ENCODE results near the gene SLC12A7. TPM values are rescaled to one million over a fixed set of nuclear protein-coding genes. Genes with fewer than 3 reads are reported as not detected.

SLC12A7 gene
- total and polyA plus RNA-seq, 12 donors = 1.3 to 52.6 (median 24.4) TPM

- Histone ChIP-seq H3K36me3 (replicated peaks in 1 of 2) (no peaks in the 10 kb centered on the region), H3K4me1 (replicated peaks in 1 of 2) (no peaks in the 10 kb centered on the region), H3K9me3 (replicated peaks in 1 of 3) (no peaks in the 10 kb centered on the region), H3K27ac (no peak overlapping the region), H3K27me3 (no peaks in the 10 kb centered on the region), H3K4me3 (no peak overlapping the region)
- 83 to 87% (median 84%) methylated on average over 13 to 16 of the region's 16 CpGs for WGBS, 4 donors
- TF ChIP-seq CTCF (IDR thresholded peaks at IDR 0.05) = no peak
- no peak for TF ChIP-seq POLR2A (IDR thresholded peaks at IDR 0.05)
- DNase-seq = peak in 1 of 7 donors; percentile 4
- intact Hi-C loops (cut with DNase I) = no loop called here
Observed at GRCh38 chr5:1039210-1039548, 72.7 kb downstream of the SLC12A7 start.

- 74 to 88% (median 82%) methylated on average over 16 to 28 of the region's 28 CpGs for WGBS, 4 donors
- H3K36me3 ChIP-seq (replicated peaks in 1 of 2) = no peaks in the 10 kb centered on the region
- TF ChIP-seq POLR2A (IDR thresholded peaks at IDR 0.05) = no peak
- no peak for TF ChIP-seq CTCF (IDR thresholded peaks at IDR 0.05)
- no peaks in the 10 kb centered on the region for H3K27me3 ChIP-seq
- intact Hi-C loops (cut with DNase I) = no loop called here
- no peaks in the 10 kb centered on the region for H3K9me3 ChIP-seq (replicated peaks in 1 of 3)
- no peak overlapping the region for H3K4me3 ChIP-seq
- DNase-seq = peak in 1 of 7 donors; percentile 9
- H3K4me1 ChIP-seq (replicated peaks in 1 of 2) = no peaks in the 10 kb centered on the region
- no peak overlapping the region for H3K27ac ChIP-seq
Observed at GRCh38 chr5:1038417-1039209, 73.2 kb downstream of the SLC12A7 start.

GRCh38 chr5:1037671-1038416 is 74.0 kb downstream of the SLC12A7 start:
- H3K36me3 ChIP-seq (replicated peaks in 1 of 2) = no peaks in the 10 kb centered on the region
- H3K27me3 ChIP-seq = no peaks in the 10 kb centered on the region
- DNase-seq = peak in 1 of 7 donors; percentile 4
- no peak for TF ChIP-seq CTCF (IDR thresholded peaks at IDR 0.05)
- no peak for TF ChIP-seq POLR2A (IDR thresholded peaks at IDR 0.05)
- H3K9me3 ChIP-seq (replicated peaks in 1 of 3) = no peaks in the 10 kb centered on the region
- intact Hi-C loops (cut with DNase I) = no loop called here
- WGBS, 4 donors = 79 to 88% (median 85%) methylated on average over 8 to 43 of the region's 43 CpGs
- no peak overlapping the region for H3K27ac ChIP-seq
- H3K4me3 ChIP-seq = no peak overlapping the region
- H3K4me1 ChIP-seq (replicated peaks in 1 of 2) = no peaks in the 10 kb centered on the region

GRCh38 chr5:1037123-1037670 is 74.7 kb downstream of the SLC12A7 start:
- Histone ChIP-seq H3K4me3 (no peak overlapping the region), H3K27ac (no peak overlapping the region), H3K9me3 (replicated peaks in 1 of 3) (no peaks in the 10 kb centered on the region), H3K36me3 (replicated peaks in 1 of 2) (no peaks in the 10 kb centered on the region), H3K27me3 (no peaks in the 10 kb centered on the region), H3K4me1 (replicated peaks in 1 of 2) (no peaks in the 10 kb centered on the region)
- 61 to 74% (median 68%) methylated on average over 10 to 16 of the region's 16 CpGs for WGBS, 4 donors
- intact Hi-C loops (cut with DNase I) = no loop called here
- DNase-seq = peak in 1 of 7 donors; percentile 8
- TF ChIP-seq POLR2A (IDR thresholded peaks at IDR 0.05) (no peak), CTCF (IDR thresholded peaks at IDR 0.05) (no peak)
